IMR-90 (cell line): Measurements from ENCODE around the gene APP.

ENCODE experiments used
- BHLHE40 ChIP-seq: fragments of 150-350 bp; IDR thresholded peaks from 2 replicates; pipeline ENCODE4 v1.6.1; 2016; ENCODE audit warnings: mild to moderate bottlenecking, low read depth, low read length
- CEBPB ChIP-seq: IDR thresholded peaks from 2 replicates; pipeline ENCODE4 v1.6.1; 2012; ENCODE audit warnings: low read depth, low read length, improper control_type of control experiment
- CTCF ChIP-seq: conservative IDR thresholded peaks from 2 replicates; pipeline ENCODE4 v1.5.1; 2012; ENCODE audit warnings: mild to moderate bottlenecking, low read depth, low read length, improper control_type of control experiment
- POLR2A ChIP-seq: IDR thresholded peaks from 2 replicates; pipeline ENCODE4 v1.6.1; 2012; ENCODE audit warnings: mild to moderate bottlenecking, low read depth, low read length
- RAD21 ChIP-seq: IDR thresholded peaks from 2 replicates; pipeline ENCODE4 v1.6.1; 2012; ENCODE audit warnings: low read length, improper control_type of control experiment

- TF ChIP-seq CTCF, result no peak
- no peak for TF ChIP-seq POLR2A
- no peak for TF ChIP-seq RAD21
- no peak for TF ChIP-seq BHLHE40
- no peak for TF ChIP-seq CEBPB
Measured at GRCh38 chr21:26147535-26147934, 23.0 kb downstream of the APP start.
